HEK293T (cell line): ENCODE measurements around the gene ZBTB48.

Source experiments
- BHLHE40 ChIP-seq: fragments of 450-650 bp; IDR thresholded peaks from 2 replicates; pipeline ENCODE4 v1.6.1; 2016; ENCODE audit warnings: mild to moderate bottlenecking, moderate library complexity, borderline replicate concordance
- ELF4 ChIP-seq: fragments of 450-650 bp; IDR thresholded peaks from 2 replicates; pipeline ENCODE4 v1.6.1; 2017; ENCODE audit warnings: antibody characterized with exemption
- FOXA1 ChIP-seq: fragments of 450-650 bp; IDR thresholded peaks from 2 replicates; pipeline ENCODE4 v1.6.1; 2016; ENCODE audit warnings: mild to moderate bottlenecking
- FOXM1 ChIP-seq: fragments of 450-650 bp; IDR thresholded peaks from 2 replicates; pipeline ENCODE4 v1.6.1; 2017; ENCODE audit warnings: mild to moderate bottlenecking, borderline replicate concordance
- HDGF ChIP-seq: fragments of 450-650 bp; IDR thresholded peaks from 2 replicates; pipeline ENCODE4 v1.6.1; 2017; ENCODE audit warnings: antibody characterized with exemption, borderline replicate concordance
- NFRKB ChIP-seq: fragments of 450-650 bp; IDR thresholded peaks from 2 replicates; pipeline ENCODE4 v1.6.1; 2016; ENCODE audit warnings: mild to moderate bottlenecking, moderate library complexity
- SP1 ChIP-seq: fragments of 450-650 bp; IDR thresholded peaks from 2 replicates; pipeline ENCODE4 v1.6.1; 2017
- SUZ12 ChIP-seq: fragments of 450-650 bp; IDR thresholded peaks from 2 replicates; pipeline ENCODE4 v1.6.1; 2016; ENCODE audit warnings: mild to moderate bottlenecking
- TARDBP ChIP-seq: fragments of 450-650 bp; IDR thresholded peaks from 2 replicates; pipeline ENCODE4 v1.6.1; 2016

GRCh38 chr1:6637770-6638169, 58.0 kb downstream of the ZBTB48 start:
- TF ChIP-seq SP1 = no peak
- TF ChIP-seq NFRKB = no peak
- no peak for TF ChIP-seq BHLHE40
- no peak for TF ChIP-seq FOXM1
- no peak for TF ChIP-seq TARDBP
- TF ChIP-seq FOXA1 = no peak
- no peak for TF ChIP-seq ELF4
- TF ChIP-seq HDGF = no peak
- no peak for TF ChIP-seq SUZ12
